ENCODE measurements around the gene NDFIP1. TPM values are rescaled to one million over a fixed set of nuclear protein-coding genes. Genes with fewer than 3 reads are reported as not detected.

Gene NDFIP1
- total RNA-seq, 1 experiment from 2014 or later: 27.6 TPM

GRCh38 chr5:142167458-142167857, 58.9 kb downstream of the NDFIP1 start (continued):
- no peak for TF ChIP-seq ZNF512 (CRISPR knock-in tag; IDR thresholded peaks at IDR 0.05; ENCODE audit: borderline replicate concordance)
- no peak for TF ChIP-seq GRHL2 (CRISPR knock-in tag; IDR thresholded peaks at IDR 0.05; ENCODE audit: insufficient replicate concordance, severe bottlenecking)
- TF ChIP-seq ATF6 (CRISPR knock-in tag; IDR thresholded peaks at IDR 0.05): no peak
- TF ChIP-seq ZNF121 (CRISPR knock-in tag; IDR thresholded peaks at IDR 0.05): no peak
- TF ChIP-seq ZSCAN18 (CRISPR knock-in tag; IDR thresholded peaks at IDR 0.05): no peak

GRCh38 chr5:142168365-142168764, 59.8 kb downstream of the NDFIP1 start:
- no peak for TF ChIP-seq TP53 (CRISPR knock-in tag; IDR thresholded peaks at IDR 0.05)
- TF ChIP-seq ELF4 (CRISPR knock-in tag; IDR thresholded peaks at IDR 0.05; ENCODE audit: low read depth): no peak
- TF ChIP-seq AFF4 (CRISPR knock-in tag; IDR thresholded peaks at IDR 0.05; ENCODE audit: borderline replicate concordance): no peak
- no peak for TF ChIP-seq MXD4 (CRISPR knock-in tag; IDR thresholded peaks at IDR 0.05; ENCODE audit: borderline replicate concordance)
- no peak for TF ChIP-seq E2F4 (CRISPR knock-in tag; IDR thresholded peaks at IDR 0.05; ENCODE audit: borderline replicate concordance, low read depth)
- no peak for TF ChIP-seq ZNF425 (CRISPR knock-in tag; conservative IDR thresholded peaks at IDR 0.05)
- TF ChIP-seq USF1 (CRISPR knock-in tag; IDR thresholded peaks at IDR 0.05): no peak
- TF ChIP-seq FOXP1 (CRISPR knock-in tag; IDR thresholded peaks at IDR 0.05; ENCODE audit: borderline replicate concordance): no peak
- TF ChIP-seq NFYB (CRISPR knock-in tag; conservative IDR thresholded peaks at IDR 0.05; ENCODE audit: low read depth): no peak
- no peak for TF ChIP-seq KAT7 (CRISPR knock-in tag; IDR thresholded peaks at IDR 0.05; ENCODE audit: borderline replicate concordance)
- TF ChIP-seq IRF1 (CRISPR knock-in tag; IDR thresholded peaks at IDR 0.05): no peak
- no peak for TF ChIP-seq SP1 (CRISPR knock-in tag; conservative IDR thresholded peaks at IDR 0.05)
- DNase-seq (ENCODE audit: low spot score) (no peak), ATAC-seq (no peak)
- H3K36me3 Mint-ChIP-seq: no peaks in the 10 kb centered on the region
- ChIA-PET POLR2A (no interaction called here), CTCF (interaction anchor here (0.6 kb wide), 2 partner anchors 69 to 419 kb away, joined by 3 read pairs; no protein-coding TSS in a partner anchor)
- no peak overlapping the region for H3K27ac Mint-ChIP-seq
- no peaks in the 10 kb centered on the region for H3K27me3 Mint-ChIP-seq (ENCODE audit: low read depth)
- H3K4me1 Mint-ChIP-seq: peaks cover 41% of the 10 kb centered on the region
- no peaks in the 10 kb centered on the region for H3K9me3 Mint-ChIP-seq
- no peak overlapping the region for H3K4me3 Mint-ChIP-seq
